HEK293 (cell line): ENCODE results near the gene ITGAL.

Experiments
- EGR2 ChIP-seq: fragments of 450-650 bp; formaldehyde crosslinking; IDR thresholded peaks from 2 replicates; pipeline ENCODE4 v1.5.1; 2016; ENCODE audit warnings: low read depth, missing biosample characterization, missing genetic modification characterization
- HOXC10 ChIP-seq: sonication (generic); formaldehyde crosslinking; IDR thresholded peaks from 2 replicates; pipeline ENCODE4 v1.8.1; 2023; ENCODE audit warnings: mild to moderate bottlenecking, missing genetic modification reagents
- IKZF3 ChIP-seq: fragments of 450-650 bp; IDR thresholded peaks from 2 replicates; pipeline ENCODE4 v1.5.0; 2018; ENCODE audit warnings: missing biosample characterization, mild to moderate bottlenecking, missing genetic modification characterization, moderate library complexity
- KLF1 ChIP-seq: fragments of 450-650 bp; formaldehyde crosslinking; IDR thresholded peaks from 2 replicates; pipeline ENCODE4 v1.5.1; 2016; ENCODE audit warnings: missing biosample characterization, missing genetic modification characterization
- KLF10 ChIP-seq: fragments of 450-650 bp; IDR thresholded peaks from 2 replicates; pipeline ENCODE4 v1.5.1; 2018; ENCODE audit warnings: missing biosample characterization, mild to moderate bottlenecking, missing genetic modification characterization
- KLF9 ChIP-seq: fragments of 450-650 bp; formaldehyde crosslinking; IDR thresholded peaks from 2 replicates; pipeline ENCODE4 v1.5.1; 2016; ENCODE audit warnings: missing biosample characterization, missing genetic modification characterization, low read depth
- MYNN ChIP-seq: fragments of 450-650 bp; formaldehyde crosslinking; IDR thresholded peaks from 2 replicates; pipeline ENCODE4 v1.5.1; 2016; ENCODE audit warnings: missing biosample characterization, missing genetic modification characterization, borderline replicate concordance
- ZBTB48 ChIP-seq: fragments of 450-650 bp; formaldehyde crosslinking; IDR thresholded peaks from 2 replicates; pipeline ENCODE4 v1.5.1; 2016; ENCODE audit warnings: missing biosample characterization, missing genetic modification characterization
- ZNF140 ChIP-seq: fragments of 450-650 bp; formaldehyde crosslinking; IDR thresholded peaks from 2 replicates; pipeline ENCODE4 v1.5.1; 2016; ENCODE audit warnings: missing biosample characterization, missing genetic modification characterization
- ZNF214 ChIP-seq: fragments of 450-650 bp; formaldehyde crosslinking; IDR thresholded peaks from 2 replicates; pipeline ENCODE4 v1.5.1; 2017; ENCODE audit warnings: missing biosample characterization, mild to moderate bottlenecking, missing genetic modification characterization, borderline replicate concordance
- ZNF23 ChIP-seq: fragments of 450-650 bp; formaldehyde crosslinking; IDR thresholded peaks from 2 replicates; pipeline ENCODE4 v1.5.1; 2016; ENCODE audit warnings: missing biosample characterization, missing genetic modification characterization, borderline replicate concordance
- ZNF248 ChIP-seq: fragments of 450-650 bp; formaldehyde crosslinking; IDR thresholded peaks from 2 replicates; pipeline ENCODE4 v1.5.1; 2017; ENCODE audit warnings: missing biosample characterization, missing genetic modification characterization
- ZNF335 ChIP-seq: fragments of 450-650 bp; formaldehyde crosslinking; conservative IDR thresholded peaks from 2 replicates; pipeline ENCODE4 v1.5.1; 2016; ENCODE audit warnings: missing biosample characterization, missing genetic modification characterization
- ZNF48 ChIP-seq: fragments of 450-650 bp; formaldehyde crosslinking; IDR thresholded peaks from 2 replicates; pipeline ENCODE4 v1.5.1; 2016; ENCODE audit warnings: missing biosample characterization, missing genetic modification characterization
- ZNF596 ChIP-seq: fragments of 450-650 bp; IDR thresholded peaks from 2 replicates; pipeline ENCODE4 v1.5.0; 2018; ENCODE audit warnings: missing biosample characterization, mild to moderate bottlenecking, missing genetic modification characterization, moderate library complexity
- ZNF670 ChIP-seq: fragments of 450-650 bp; formaldehyde crosslinking; IDR thresholded peaks from 2 replicates; pipeline ENCODE4 v1.5.1; 2016; ENCODE audit warnings: missing biosample characterization, missing genetic modification characterization, low read depth
- ZNF707 ChIP-seq: fragments of 450-650 bp; formaldehyde crosslinking; IDR thresholded peaks from 2 replicates; pipeline ENCODE4 v1.5.1; 2016; ENCODE audit warnings: missing biosample characterization, missing genetic modification characterization
- ZSCAN16 ChIP-seq: fragments of 450-650 bp; formaldehyde crosslinking; IDR thresholded peaks from 2 replicates; pipeline ENCODE4 v1.5.1; 2016; ENCODE audit warnings: missing biosample characterization, missing genetic modification characterization
- TF ChIP-seq, protein P1 (sequence below): fragments of 450-650 bp; formaldehyde crosslinking; IDR thresholded peaks from 2 replicates; pipeline ENCODE4 v1.5.1; 2016; ENCODE audit warnings: missing biosample characterization, missing genetic modification characterization, borderline replicate concordance
- TF ChIP-seq, protein P2 (sequence below): fragments of 450-650 bp; formaldehyde crosslinking; optimal IDR thresholded peaks from 2 replicates; pipeline ENCODE3; 2016; ENCODE audit warnings: missing biosample characterization, mild to moderate bottlenecking, missing genetic modification characterization
- TF ChIP-seq, protein P3 (sequence below): fragments of 450-650 bp; formaldehyde crosslinking; IDR thresholded peaks from 2 replicates; pipeline ENCODE4 v1.5.1; 2016; ENCODE audit warnings: missing biosample characterization, missing genetic modification characterization
- TF ChIP-seq, protein P4 (sequence below): fragments of 450-650 bp; formaldehyde crosslinking; IDR thresholded peaks from 2 replicates; pipeline ENCODE4 v1.5.1; 2017; ENCODE audit warnings: missing biosample characterization, missing genetic modification characterization
- TF ChIP-seq, protein P5 (sequence below): fragments of 450-650 bp; formaldehyde crosslinking; IDR thresholded peaks from 2 replicates; pipeline ENCODE4 v1.5.1; 2016; ENCODE audit warnings: missing biosample characterization, missing genetic modification characterization
- TF ChIP-seq, protein P6 (sequence below): fragments of 450-650 bp; formaldehyde crosslinking; IDR thresholded peaks from 2 replicates; pipeline ENCODE4 v1.5.1; 2016; ENCODE audit warnings: missing biosample characterization, missing genetic modification characterization

ITGAL gene

DNA sequence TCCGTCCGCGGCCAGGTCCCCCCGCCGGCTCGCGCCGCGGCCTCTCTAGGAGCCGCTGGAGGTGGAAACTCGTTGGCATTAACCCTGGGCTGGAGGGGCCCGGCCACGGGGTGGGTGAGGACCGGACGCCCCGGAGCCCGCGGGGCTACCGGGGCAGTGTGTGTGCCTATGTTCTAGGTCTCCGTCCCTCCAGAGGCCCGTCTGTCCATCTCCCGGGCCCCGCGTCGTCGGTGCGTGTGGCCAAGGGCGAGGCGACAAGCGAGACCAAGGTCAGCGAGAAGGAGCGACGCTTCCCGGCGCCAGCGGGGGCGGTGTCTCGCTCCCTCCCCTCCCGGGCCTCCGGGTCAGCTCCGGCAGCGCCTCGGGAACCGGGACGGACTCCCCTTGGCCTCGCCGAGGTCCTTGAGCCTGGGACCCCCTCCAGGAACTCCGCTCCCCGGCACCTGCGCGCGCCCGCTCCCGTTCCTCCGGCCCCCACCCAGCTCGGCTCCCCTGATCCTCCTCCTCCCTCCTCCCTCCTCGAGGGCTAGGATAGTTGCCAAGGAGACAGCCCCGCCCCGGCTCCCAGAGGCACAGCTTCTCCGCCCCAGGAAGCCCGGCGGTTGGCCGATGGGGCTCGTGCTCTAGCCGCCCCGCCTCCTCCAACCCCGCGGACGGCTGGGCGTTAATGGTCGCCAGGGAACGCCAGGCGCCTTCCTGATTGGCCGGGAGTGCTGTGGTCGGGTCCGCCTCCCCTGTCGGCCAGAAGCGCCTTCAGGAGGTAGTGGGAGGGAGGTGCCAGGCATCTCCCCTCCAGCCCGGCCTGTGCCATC, 54.5 kb downstream of the ITGAL start (continued):
- TF ChIP-seq, protein P1, sequence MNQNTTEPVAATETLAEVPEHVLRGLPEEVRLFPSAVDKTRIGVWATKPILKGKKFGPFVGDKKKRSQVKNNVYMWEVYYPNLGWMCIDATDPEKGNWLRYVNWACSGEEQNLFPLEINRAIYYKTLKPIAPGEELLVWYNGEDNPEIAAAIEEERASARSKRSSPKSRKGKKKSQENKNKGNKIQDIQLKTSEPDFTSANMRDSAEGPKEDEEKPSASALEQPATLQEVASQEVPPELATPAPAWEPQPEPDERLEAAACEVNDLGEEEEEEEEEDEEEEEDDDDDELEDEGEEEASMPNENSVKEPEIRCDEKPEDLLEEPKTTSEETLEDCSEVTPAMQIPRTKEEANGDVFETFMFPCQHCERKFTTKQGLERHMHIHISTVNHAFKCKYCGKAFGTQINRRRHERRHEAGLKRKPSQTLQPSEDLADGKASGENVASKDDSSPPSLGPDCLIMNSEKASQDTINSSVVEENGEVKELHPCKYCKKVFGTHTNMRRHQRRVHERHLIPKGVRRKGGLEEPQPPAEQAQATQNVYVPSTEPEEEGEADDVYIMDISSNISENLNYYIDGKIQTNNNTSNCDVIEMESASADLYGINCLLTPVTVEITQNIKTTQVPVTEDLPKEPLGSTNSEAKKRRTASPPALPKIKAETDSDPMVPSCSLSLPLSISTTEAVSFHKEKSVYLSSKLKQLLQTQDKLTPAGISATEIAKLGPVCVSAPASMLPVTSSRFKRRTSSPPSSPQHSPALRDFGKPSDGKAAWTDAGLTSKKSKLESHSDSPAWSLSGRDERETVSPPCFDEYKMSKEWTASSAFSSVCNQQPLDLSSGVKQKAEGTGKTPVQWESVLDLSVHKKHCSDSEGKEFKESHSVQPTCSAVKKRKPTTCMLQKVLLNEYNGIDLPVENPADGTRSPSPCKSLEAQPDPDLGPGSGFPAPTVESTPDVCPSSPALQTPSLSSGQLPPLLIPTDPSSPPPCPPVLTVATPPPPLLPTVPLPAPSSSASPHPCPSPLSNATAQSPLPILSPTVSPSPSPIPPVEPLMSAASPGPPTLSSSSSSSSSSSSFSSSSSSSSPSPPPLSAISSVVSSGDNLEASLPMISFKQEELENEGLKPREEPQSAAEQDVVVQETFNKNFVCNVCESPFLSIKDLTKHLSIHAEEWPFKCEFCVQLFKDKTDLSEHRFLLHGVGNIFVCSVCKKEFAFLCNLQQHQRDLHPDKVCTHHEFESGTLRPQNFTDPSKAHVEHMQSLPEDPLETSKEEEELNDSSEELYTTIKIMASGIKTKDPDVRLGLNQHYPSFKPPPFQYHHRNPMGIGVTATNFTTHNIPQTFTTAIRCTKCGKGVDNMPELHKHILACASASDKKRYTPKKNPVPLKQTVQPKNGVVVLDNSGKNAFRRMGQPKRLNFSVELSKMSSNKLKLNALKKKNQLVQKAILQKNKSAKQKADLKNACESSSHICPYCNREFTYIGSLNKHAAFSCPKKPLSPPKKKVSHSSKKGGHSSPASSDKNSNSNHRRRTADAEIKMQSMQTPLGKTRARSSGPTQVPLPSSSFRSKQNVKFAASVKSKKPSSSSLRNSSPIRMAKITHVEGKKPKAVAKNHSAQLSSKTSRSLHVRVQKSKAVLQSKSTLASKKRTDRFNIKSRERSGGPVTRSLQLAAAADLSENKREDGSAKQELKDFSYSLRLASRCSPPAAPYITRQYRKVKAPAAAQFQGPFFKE (tag by site-specific recombination) = no peak
- no peak for TF ChIP-seq ZNF248 (tag by site-specific recombination)
- TF ChIP-seq, protein P2, sequence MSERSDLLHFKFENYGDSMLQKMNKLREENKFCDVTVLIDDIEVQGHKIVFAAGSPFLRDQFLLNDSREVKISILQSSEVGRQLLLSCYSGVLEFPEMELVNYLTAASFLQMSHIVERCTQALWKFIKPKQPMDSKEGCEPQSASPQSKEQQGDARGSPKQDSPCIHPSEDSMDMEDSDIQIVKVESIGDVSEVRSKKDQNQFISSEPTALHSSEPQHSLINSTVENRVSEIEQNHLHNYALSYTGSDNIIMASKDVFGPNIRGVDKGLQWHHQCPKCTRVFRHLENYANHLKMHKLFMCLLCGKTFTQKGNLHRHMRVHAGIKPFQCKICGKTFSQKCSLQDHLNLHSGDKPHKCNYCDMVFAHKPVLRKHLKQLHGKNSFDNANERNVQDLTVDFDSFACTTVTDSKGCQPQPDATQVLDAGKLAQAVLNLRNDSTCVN (tag by site-specific recombination) = peak; percentile 98
- TF ChIP-seq ZNF596 = no peak
- TF ChIP-seq ZSCAN16 (tag by site-specific recombination) = no peak
- TF ChIP-seq IKZF3 (tag by site-specific recombination) = peak; percentile 88
- TF ChIP-seq ZNF140 = no peak
- TF ChIP-seq, protein P3, sequence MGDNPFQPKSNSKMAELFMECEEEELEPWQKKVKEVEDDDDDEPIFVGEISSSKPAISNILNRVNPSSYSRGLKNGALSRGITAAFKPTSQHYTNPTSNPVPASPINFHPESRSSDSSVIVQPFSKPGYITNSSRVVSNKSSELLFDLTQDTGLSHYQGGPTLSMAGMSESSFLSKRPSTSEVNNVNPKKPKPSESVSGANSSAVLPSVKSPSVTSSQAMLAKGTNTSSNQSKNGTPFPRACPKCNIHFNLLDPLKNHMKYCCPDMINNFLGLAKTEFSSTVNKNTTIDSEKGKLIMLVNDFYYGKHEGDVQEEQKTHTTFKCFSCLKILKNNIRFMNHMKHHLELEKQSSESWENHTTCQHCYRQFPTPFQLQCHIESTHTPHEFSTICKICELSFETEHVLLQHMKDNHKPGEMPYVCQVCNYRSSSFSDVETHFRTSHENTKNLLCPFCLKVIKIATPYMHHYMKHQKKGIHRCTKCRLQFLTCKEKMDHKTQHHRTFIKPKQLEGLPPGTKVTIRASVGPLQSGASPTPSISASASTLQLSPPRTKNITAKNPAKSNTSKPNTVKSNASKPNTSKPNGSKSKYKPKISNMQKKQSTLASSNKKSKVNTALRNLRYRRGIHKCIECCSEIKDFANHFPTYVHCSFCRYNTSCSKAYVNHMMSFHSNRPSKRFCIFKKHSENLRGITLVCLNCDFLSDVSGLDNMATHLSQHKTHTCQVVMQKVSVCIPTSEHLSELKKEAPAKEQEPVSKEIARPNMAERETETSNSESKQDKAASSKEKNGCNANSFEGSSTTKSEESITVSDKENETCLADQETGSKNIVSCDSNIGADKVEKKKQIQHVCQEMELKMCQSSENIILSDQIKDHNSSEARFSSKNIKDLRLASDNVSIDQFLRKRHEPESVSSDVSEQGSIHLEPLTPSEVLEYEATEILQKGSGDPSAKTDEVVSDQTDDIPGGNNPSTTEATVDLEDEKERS = no peak
- TF ChIP-seq ZNF335 (tag by site-specific recombination) = peak; percentile 98
- TF ChIP-seq ZNF23 (tag by site-specific recombination) = no peak
- peak; percentile 75 for TF ChIP-seq ZBTB48 (tag by site-specific recombination)
- no peak for TF ChIP-seq ZNF48 (tag by site-specific recombination)
- peak; percentile 84 for TF ChIP-seq KLF9 (tag by site-specific recombination)
- TF ChIP-seq, protein P4, sequence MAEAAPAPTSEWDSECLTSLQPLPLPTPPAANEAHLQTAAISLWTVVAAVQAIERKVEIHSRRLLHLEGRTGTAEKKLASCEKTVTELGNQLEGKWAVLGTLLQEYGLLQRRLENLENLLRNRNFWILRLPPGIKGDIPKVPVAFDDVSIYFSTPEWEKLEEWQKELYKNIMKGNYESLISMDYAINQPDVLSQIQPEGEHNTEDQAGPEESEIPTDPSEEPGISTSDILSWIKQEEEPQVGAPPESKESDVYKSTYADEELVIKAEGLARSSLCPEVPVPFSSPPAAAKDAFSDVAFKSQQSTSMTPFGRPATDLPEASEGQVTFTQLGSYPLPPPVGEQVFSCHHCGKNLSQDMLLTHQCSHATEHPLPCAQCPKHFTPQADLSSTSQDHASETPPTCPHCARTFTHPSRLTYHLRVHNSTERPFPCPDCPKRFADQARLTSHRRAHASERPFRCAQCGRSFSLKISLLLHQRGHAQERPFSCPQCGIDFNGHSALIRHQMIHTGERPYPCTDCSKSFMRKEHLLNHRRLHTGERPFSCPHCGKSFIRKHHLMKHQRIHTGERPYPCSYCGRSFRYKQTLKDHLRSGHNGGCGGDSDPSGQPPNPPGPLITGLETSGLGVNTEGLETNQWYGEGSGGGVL (tag by site-specific recombination) = peak; percentile 89
- peak; percentile 71 for TF ChIP-seq KLF1 (tag by site-specific recombination)
- 0 out of 2 replicates have a peak, but pooled peaks have one; percentile 43 for TF ChIP-seq MYNN
- TF ChIP-seq KLF10 (tag by site-specific recombination) = peak; percentile 76
- peak; percentile 77 for TF ChIP-seq EGR2 (tag by site-specific recombination)
- TF ChIP-seq ZNF214 (tag by site-specific recombination) = no peak
- TF ChIP-seq, protein P5, sequence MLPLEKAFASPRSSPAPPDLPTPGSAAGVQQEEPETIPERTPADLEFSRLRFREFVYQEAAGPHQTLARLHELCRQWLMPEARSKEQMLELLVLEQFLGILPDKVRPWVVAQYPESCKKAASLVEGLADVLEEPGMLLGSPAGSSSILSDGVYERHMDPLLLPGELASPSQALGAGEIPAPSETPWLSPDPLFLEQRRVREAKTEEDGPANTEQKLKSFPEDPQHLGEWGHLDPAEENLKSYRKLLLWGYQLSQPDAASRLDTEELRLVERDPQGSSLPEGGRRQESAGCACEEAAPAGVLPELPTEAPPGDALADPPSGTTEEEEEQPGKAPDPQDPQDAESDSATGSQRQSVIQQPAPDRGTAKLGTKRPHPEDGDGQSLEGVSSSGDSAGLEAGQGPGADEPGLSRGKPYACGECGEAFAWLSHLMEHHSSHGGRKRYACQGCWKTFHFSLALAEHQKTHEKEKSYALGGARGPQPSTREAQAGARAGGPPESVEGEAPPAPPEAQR = 0 out of 2 replicates have a peak, but pooled peaks have one; percentile 26
- TF ChIP-seq HOXC10 (CRISPR knock-in tag) = no peak
- TF ChIP-seq, protein P6, sequence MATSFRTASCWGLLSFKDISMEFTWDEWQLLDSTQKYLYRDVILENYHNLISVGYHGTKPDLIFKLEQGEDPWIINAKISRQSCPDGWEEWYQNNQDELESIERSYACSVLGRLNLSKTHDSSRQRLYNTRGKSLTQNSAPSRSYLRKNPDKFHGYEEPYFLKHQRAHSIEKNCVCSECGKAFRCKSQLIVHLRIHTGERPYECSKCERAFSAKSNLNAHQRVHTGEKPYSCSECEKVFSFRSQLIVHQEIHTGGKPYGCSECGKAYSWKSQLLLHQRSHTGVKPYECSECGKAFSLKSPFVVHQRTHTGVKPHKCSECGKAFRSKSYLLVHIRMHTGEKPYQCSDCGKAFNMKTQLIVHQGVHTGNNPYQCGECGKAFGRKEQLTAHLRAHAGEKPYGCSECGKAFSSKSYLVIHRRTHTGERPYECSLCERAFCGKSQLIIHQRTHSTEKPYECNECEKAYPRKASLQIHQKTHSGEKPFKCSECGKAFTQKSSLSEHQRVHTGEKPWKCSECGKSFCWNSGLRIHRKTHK (tag by site-specific recombination) = no peak
- no peak for TF ChIP-seq ZNF670 (tag by site-specific recombination)
- TF ChIP-seq ZNF707 (tag by site-specific recombination) = no peak
